ENCODE results near the gene RPS3A.
"Not testable (repeated sequence)": the region's sequence is repeated elsewhere in the genome, so short reads cannot be mapped to it uniquely, and the experiment has no call there.

Gene RPS3A

GRCh38 chr4:151117371-151117962 is 18.0 kb downstream of the RPS3A start:
- peak; percentile 33 for DNase-seq

- no peak for DNase-seq
These were observed 30.4 kb downstream of the RPS3A start for GRCh38 chr4:151129796-151130195.

GRCh38 chr4:151133311-151133710 is 33.9 kb downstream of the RPS3A start:
- no peak for DNase-seq

GRCh38 chr4:151136048-151136447 is 36.6 kb downstream of the RPS3A start:
- DNase-seq: not testable (repeated sequence)

GRCh38 chr4:151139814-151140213 is 40.4 kb downstream of the RPS3A start:
- DNase-seq: no peak

GRCh38 chr4:151142758-151143157 is 43.3 kb downstream of the RPS3A start:
- no peak for DNase-seq

- DNase-seq: no peak
These were observed 43.7 kb downstream of the RPS3A start for GRCh38 chr4:151143162-151143561.

- no peak for DNase-seq
These were observed 44.4 kb downstream of the RPS3A start for GRCh38 chr4:151143811-151144210.

GRCh38 chr4:151144329-151145072 is 45.1 kb downstream of the RPS3A start:
- no peak for DNase-seq

- no peak for DNase-seq
These were observed 47.6 kb downstream of the RPS3A start for GRCh38 chr4:151147000-151147399.

GRCh38 chr4:151148261-151148660 is 48.8 kb downstream of the RPS3A start:
- DNase-seq: no peak

GRCh38 chr4:151150821-151151580 is 51.6 kb downstream of the RPS3A start:
- DNase-seq: no peak

- no peak for DNase-seq
These were observed 52.6 kb downstream of the RPS3A start for GRCh38 chr4:151152028-151152427.

GRCh38 chr4:151153585-151153984 is 54.2 kb downstream of the RPS3A start:
- no peak for DNase-seq

All from NCI-H345 (cell line).